ENCODE results near the gene MMP15.
"Not testable (repeated sequence)": the region's sequence is repeated elsewhere in the genome, so short reads cannot be mapped to it uniquely, and the experiment has no call there.

The MMP15 gene

DNA sequence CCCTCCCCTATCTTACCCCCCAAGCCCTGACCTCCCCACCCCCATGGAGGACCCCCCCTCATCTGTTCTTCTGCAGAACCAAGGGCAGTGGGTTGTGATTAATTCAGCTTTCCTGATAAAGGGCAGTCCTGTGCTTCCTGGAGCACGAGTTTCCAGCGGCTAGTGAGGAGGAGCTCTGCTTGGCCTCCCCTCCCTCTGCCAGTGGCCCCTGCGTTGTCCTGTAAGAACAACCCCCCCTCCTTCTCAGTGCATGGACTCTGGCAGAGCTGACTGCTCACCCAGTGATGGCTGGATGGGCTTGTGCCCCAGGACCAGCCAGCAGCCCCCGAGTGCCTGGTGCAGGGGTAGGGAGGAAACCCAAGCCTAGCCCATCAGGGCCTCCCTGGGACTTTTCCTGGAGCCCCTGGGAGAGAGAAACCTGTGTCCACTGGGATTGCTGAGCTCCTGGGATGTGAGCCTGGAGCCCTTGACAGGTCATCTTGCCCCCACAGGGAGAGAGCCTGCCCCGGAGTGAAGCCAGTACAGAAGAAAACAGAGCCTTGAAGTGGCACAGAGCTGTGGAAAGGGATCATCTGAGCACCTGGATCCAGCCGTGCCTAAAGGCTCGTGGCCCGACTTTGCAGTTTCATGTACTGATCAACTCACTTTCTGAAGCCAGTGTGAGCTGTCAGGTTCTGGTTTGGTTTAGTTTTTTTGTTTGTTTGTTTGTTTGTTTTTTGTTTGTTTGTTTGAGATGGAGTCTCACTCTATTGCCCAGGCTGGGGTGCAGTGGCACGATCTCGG is 26.5 kb downstream of the MMP15 start:
- DNase-seq: no peak

GRCh38 chr16:58053682-58054005 is 28.1 kb downstream of the MMP15 start:
- DNase-seq: no peak

DNA sequence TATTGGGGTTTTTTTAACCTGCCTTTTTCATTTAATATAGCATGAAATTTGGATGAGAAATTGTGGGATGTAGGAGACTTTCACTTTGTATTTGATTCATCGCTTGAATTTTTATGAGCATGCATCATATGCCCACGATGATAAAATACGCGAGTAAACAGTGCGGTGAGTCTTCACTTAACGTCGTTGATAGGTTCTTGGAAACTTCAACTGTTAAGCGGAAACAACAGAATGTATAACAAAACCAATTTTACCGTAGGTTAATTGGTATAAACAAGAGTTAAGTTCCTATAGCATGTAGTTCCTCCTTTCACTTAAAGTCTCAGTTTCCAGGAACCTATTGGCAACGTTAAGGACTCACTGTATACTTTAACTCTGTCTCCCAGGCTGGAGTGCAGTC is 28.7 kb downstream of the MMP15 start:
- DNase-seq: no peak

DNA sequence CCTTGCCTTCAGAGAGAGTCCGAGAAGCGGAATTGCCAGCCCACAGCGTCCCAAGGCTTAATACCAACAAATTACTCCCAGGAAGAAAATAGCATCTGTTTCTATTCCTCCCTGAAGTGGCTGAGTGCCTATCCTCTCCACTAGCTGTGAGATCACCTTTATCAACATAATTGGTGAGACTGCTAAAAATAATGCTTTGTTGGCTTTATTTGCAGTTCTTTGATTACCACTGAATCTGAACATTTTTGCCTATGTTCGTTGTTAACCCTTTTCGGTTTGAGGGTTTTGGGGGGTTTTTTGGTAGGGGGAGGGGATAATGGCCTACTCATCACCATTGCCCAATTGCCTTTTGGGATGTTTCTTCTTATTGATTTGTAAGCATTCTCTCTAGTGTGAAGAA is 31.0 kb downstream of the MMP15 start:
- no peak for DNase-seq

GRCh38 chr16:58057121-58057520 is 31.6 kb downstream of the MMP15 start:
- no peak for DNase-seq

DNA sequence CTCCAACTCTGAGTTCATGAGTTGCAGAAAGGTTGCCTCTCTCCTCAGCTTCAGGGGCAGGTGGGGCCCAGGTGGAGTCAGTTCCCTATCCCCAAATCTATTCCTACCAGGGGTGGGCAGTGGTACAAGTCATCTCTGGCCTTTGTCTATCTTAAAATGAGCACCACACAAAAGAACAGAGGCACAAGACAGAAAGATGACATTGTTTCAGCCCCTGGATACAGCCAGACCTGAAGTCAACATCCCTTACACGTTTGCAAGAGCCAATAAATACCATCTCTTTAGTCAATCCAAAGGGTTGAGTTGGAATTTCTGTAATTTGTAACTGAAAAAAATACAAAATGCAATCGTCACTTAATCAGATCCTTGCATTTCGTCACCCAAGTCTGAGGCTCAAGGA is 32.2 kb downstream of the MMP15 start:
- no peak for DNase-seq

DNA sequence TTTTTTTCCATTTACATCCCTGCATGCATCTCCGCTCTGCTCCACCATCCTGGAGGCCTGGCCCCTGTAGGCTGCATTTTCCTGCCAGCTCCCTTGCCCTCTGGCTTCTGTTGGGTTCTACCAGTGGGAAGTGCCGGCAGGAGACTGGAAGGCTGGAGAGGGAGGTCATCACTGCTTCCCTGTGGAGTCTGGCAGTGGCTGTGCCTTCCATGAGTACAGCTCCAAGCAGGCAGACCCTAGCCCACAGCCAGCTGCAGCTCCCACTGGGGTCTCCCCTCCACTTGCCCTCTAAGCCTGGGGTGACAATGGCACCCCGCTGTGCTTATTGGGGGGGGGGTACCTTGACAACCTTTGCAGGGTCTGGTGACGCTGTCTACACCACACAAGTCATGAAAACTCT is 37.3 kb downstream of the MMP15 start:
- no peak for DNase-seq

GRCh38 chr16:58063377-58064076 is 38.0 kb downstream of the MMP15 start:
- DNase-seq: no peak

- DNase-seq: no peak
Measured at GRCh38 chr16:58070585-58070984, 45.0 kb downstream of the MMP15 start.

DNA sequence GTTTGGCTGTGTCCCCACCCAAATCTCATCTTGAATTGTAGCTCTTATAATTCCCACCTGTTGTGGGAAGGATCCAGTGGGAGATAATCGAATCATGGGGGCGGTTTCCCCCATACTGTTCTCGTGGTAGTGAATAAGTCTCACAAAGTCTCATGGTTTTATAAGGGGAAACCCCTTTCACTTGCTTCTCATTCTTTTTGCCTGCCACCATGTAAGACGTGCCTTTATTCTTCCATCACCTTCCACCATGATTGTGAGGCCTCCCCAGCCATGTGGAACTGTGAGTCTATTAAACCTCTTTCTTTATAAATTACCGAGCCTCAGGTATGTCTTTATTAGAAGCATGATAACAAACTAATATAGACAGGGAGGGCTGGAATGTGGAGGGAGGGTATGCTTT is 46.6 kb downstream of the MMP15 start:
- DNase-seq: not testable (repeated sequence)

DNA sequence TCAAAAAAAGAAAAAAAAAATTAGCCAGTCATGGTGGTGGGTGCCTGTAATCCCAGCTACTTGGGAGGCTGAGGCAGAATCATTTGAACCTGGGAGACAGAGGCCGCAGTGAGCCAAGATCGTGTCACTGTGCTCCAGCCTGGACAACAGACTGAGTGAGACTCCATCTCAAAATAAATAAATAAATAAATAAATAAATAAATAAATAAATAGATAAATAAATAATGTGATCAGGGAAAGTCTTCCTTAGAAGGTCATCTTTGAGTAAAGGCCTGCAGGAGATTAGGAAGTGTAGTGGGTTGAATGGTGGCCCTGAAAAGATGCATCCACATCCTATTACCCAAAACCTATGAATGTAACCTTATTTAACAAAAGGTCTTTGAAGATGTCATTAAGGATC is 47.5 kb downstream of the MMP15 start:
- DNase-seq: not testable (repeated sequence)

DNA sequence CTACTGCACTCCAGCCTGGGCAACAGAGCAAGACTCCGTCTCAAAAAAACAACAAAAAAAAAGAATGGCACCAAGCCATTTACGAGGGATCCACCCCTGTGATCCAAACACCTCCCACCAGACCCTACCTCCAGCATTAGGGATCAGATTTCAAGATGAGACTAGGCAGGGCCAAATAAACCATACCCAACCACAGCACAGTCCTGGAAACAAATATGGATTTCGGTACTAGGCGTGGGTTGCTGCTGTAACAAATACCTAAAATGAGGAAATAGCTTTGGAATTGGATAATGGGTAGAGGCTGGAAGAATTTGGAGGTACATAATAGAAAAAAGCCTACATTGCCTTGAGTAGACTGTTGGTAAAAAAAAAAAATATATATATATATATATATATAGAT is 49.1 kb downstream of the MMP15 start:
- DNase-seq: no peak

- DNase-seq: no peak
Measured at GRCh38 chr16:58076514-58076913, 51.0 kb downstream of the MMP15 start.

- no peak for DNase-seq
Measured at GRCh38 chr16:58077796-58078195, 52.2 kb downstream of the MMP15 start.

DNA sequence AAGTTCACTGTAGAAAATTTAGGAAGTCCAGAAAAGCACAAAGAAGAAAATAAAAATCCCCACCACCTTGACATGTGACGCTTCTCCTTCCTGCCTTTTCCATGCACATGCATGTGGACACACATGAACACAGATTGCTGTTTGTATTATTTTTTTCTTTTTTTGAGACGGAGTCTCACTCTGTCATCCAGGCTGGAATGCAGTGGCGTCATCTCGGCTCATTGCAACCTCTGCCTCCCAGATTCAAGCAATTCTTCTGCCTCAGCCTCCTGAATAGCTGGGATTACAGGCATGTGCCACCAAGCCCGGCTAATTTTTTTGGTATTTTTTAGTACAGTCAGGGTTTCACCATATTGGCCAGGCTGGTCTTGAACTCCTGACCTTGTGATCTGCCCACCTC is 55.1 kb downstream of the MMP15 start:
- not testable (repeated sequence) for DNase-seq

- DNase-seq: no peak
Measured at GRCh38 chr16:58082381-58082780, 56.8 kb downstream of the MMP15 start.

DNA sequence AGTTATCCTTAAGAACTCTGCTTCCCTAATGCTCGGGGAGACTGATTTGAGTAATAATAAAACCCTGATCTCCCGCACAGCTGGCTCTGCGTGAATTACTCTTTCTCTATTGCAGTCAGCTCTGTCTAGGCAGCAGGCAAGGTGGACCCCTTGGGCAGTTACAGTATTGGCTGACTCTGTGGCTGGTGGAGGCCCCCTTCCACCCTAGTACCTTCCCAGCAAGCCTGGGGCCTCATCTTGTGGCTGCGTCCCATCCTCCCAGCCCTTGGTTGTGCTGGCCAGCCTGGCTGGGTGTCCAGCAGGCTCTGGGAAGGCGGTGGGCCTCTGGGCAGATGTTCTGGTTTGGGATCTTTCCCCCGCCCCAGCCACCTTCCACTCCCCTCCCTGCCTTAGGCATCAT is 59.1 kb downstream of the MMP15 start:
- no peak for DNase-seq

GRCh38 chr16:58085171-58085570 is 59.6 kb downstream of the MMP15 start:
- no peak for DNase-seq

GRCh38 chr16:58085584-58086251 is 60.2 kb downstream of the MMP15 start:
- no peak for DNase-seq

GRCh38 chr16:58086381-58087208 is 61.0 kb downstream of the MMP15 start:
- no peak for DNase-seq

DNA sequence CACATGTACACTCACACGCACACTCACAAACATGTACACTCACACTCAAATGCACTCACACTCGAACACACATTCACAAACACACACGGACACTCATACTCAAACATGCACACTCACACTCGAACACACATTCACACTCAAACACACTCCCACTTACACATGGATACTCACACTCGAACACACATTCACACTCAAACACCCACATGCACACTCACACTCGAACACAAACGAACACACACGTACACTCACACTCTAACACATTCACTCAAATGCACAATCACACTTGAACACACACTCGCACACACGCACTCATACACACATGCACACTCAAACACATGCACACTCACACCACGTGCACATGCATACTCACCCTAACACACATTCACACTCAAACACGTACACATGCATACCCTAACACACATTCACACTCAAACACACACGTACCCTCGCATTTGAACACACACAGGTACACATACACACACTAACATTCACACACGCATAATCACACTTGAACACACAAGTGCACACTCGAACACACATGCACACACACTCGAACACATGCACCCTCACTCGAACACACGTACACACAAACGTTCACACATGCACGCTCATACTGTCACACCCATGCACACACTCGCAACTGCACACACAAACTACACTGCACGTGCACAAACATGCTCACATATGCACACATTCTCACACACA is 61.8 kb downstream of the MMP15 start:
- no peak for DNase-seq

DNA sequence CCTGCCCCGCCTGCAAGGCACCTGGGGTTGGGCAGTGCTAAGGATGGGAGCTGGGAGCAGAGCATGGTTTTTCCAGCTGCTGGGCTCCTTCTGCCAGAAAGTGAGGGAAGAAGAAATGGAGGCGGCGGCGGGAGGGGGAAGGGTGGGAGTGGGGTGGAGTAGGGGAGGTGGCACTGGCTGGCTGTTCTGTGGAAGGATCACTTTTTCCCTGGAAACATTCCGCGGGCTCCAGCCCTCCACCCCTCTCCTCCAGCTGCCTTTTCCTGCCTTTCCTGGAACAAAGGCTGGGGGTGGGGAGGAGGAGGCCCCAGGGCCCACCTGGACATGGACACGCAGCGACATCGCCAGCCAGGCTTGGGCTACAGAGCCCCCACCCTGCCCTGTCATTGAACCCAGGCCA is 62.5 kb downstream of the MMP15 start:
- no peak for DNase-seq

- not testable (repeated sequence) for DNase-seq
Measured at GRCh38 chr16:58090396-58090795, 64.8 kb downstream of the MMP15 start.
